Uterus (tissue), 2 donors: ENCODE results near the gene SPRY2.

Experiments
- POLR2A ChIP-seq, 2 donors: fragments of 450-650 bp; IDR thresholded peaks; one replicate each; pipeline ENCODE4 v1.6.1; 2016; ENCODE audit warnings: antibody characterized with exemption in 2 of 2, mild to moderate bottlenecking in 1 of 2, moderate library complexity in 1 of 2
- TF ChIP-seq, protein P1 (sequence below), 4 experiments: fragments of 200-600 bp in 2 of 4; fragments of 450-650 bp in 2 of 4; sonication (generic) in 2 of 4; IDR thresholded peaks; one replicate each; pipeline ENCODE4 v1.5.1; 2016 to 2019; ENCODE audit warnings: antibody characterized with exemption in 4 of 4, mild to moderate bottlenecking in 2 of 4, moderate library complexity in 1 of 4

DNA sequence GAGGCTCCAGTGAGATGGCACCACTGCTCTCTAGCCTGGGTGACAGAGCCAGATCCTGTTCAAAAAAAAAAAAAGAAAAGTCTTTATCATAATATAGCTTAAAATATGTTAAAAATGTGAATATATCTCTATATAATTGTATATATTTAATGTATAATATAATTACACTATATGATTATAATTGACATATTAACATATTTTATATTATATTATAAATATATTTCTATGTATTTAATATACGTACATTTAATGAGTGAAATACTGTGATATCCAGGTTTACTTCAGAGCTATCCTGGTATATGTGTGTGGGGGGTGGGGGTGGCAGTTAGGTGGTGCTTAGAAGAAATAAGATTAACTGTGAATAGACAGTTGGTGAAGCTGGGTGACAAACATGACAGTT, 35.6 kb upstream of the SPRY2 start:
- TF ChIP-seq, protein P1, sequence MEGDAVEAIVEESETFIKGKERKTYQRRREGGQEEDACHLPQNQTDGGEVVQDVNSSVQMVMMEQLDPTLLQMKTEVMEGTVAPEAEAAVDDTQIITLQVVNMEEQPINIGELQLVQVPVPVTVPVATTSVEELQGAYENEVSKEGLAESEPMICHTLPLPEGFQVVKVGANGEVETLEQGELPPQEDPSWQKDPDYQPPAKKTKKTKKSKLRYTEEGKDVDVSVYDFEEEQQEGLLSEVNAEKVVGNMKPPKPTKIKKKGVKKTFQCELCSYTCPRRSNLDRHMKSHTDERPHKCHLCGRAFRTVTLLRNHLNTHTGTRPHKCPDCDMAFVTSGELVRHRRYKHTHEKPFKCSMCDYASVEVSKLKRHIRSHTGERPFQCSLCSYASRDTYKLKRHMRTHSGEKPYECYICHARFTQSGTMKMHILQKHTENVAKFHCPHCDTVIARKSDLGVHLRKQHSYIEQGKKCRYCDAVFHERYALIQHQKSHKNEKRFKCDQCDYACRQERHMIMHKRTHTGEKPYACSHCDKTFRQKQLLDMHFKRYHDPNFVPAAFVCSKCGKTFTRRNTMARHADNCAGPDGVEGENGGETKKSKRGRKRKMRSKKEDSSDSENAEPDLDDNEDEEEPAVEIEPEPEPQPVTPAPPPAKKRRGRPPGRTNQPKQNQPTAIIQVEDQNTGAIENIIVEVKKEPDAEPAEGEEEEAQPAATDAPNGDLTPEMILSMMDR (IDR thresholded peaks at IDR 0.05): no peak
- no peak for TF ChIP-seq POLR2A (IDR thresholded peaks at IDR 0.05)
